Non-pigmented ciliary epithelial cell (primary cell): ENCODE results near the gene TLE6.
"Not testable (repeated sequence)": the region's sequence is repeated elsewhere in the genome, so short reads cannot be mapped to it uniquely, and the experiment has no call there.

ENCODE experiments used
- DNase-seq: peaks from one replicate; pipeline ENCODE4 v3.0.0-alpha.2; 2010; ENCODE audit warnings: low read depth

The TLE6 gene

GRCh38 chr19:2974342-2975041 lies 2.9 kb upstream of the TLE6 start:
- no peak for DNase-seq

DNA sequence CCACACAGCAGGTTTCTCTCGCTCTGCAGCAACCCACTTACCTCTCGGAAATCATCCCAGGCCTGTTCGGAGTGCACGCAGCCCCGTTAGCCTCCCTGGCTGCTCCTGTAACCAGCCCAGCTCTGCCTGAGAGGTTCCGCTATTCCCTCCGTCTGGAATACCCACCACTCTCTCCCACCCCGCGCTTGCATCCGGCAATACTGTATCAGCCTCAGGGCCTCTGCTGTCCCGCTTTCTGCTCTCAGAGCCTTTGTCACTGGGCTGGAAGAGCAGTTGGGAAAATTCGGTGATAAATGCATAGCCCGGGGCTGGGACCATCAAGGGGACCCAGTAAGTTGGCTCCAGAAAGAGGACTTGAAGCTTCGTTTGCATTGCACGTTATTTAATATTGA lies 759 bp upstream of the TLE6 start:
- DNase-seq, result no peak

DNA sequence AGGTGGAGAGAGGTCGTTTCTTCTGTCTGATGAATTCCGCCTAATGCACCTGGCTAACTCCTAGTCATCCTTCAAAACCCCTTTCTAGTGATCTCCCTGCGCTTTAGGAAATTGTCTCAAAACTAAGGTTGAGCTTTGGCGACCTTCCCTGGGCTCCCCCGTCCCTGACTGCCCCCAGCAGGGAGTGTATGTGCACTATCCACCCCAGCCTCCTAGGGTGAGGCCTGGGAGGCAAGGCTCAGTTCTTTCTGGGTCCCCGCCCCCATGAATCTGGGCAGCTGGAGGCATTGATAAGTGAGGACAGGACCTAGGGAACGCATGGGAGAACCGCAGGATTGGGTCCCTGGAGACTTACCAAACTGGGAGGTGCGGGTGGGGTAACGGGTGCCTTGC lies 378 bp downstream of the TLE6 start:
- no peak for DNase-seq

DNA sequence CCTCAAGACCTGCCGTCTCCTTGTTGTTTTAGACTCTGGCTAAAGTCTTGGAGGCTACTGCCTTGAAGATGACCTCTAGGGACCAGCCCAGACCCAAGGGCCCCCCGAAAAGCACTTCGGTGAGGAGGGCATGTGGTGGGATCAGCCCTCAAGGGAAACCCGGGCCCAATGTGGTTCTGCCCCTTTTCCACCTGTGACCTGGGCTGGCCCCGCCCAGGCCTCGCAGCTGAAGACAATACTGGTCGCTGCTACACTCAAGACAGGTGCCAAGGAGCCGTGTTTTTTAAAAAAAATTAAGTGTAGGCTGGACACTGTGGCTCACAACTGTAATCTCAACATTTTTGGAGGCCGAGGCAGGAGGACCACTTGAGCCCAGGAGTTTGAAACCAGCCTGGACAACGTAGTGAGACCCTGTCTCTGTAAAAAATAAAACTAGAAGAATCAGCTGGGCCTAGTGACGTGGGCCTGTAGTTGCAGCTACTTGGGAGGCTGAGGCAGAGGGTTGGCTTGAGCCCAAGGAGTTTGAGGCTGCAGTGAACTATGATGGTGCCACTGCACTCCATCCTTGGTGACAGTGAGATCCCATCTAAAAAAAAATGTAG lies 903 bp downstream of the TLE6 start:
- no peak for DNase-seq

- DNase-seq, result no peak
These were observed 1.4 kb downstream of the TLE6 start for GRCh38 chr19:2978772-2979171.

DNA sequence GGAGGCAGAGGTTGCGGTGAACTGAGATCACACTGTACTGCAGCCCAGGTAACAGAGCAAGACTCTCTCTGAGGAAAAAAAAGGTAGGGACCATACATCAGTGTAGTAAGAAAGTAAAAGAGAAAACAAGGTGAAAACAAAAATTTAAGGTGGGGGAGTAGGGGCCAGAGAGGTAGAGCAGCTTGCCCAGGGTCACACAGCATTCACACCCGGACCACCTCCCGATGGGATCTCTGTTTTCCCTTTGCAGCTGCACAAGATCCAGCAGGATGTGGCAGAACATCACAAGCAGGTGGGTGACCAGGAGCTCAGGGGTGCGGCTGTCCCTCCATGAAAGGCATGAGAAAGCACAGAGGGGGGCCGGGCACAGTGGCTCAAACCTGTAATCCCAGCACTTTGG lies 4.5 kb downstream of the TLE6 start:
- no peak for DNase-seq

DNA sequence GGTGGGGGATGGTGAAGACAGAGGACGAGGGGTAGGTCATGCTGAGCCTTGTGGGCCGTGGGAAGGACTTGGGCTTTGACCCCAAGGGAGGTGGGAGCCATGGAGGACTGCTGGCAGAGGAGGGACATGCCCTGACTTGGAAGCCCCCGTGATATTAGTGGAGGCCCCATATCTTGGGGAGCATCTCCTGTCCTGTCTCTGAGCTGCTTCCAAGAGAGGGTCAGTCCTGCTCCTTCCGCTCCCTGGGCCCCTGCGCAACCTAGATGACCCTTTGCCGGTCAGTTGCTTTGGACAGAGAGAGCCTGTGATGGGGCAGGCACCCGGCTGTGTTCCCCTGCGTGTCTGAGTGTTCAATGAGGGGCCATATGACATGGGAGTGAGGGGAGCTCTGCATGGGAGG lies 5.2 kb downstream of the TLE6 start:
- DNase-seq, result no peak

DNA sequence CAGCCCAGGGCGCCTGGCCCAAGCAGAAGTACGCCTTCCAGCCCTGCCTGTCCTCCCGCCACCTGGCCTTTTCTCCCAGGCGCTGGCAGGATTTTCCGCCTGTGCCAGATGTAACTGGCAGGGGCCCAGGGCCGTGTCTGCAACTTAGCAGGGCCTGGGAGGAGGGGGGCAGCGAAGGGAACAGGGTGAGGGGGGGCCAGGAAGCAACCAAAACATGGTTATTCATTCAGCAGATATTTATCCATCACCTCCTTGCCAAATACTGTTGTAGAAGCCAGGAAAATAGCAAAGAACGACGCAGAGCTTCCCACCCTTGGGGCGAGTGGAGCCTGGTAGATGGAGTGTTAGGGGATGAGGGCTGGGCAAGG lies 5.6 kb downstream of the TLE6 start:
- no peak for DNase-seq

GRCh38 chr19:2983351-2984214 lies 6.2 kb downstream of the TLE6 start:
- DNase-seq, result no peak

DNA sequence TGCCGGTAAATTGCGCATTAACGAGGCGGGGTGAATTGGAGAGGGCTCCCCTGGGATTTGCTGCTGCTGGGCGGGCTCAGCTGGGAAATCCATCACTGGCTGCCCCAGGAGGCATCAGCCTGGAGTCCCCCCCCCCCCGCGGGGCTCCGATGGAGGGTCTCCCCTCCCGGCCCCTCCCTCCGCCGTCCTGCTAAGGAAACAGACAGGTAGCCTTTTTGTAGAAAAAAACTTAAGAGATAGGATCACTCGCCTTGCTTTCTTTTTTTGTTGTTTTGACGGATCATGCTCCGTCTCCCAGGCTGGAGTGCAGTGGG lies 6.8 kb downstream of the TLE6 start:
- no peak for DNase-seq

- no peak for DNase-seq
These were observed 9.7 kb downstream of the TLE6 start for GRCh38 chr19:2986951-2987524.

- DNase-seq, result no peak
These were observed 10.4 kb downstream of the TLE6 start for GRCh38 chr19:2987797-2988196.

DNA sequence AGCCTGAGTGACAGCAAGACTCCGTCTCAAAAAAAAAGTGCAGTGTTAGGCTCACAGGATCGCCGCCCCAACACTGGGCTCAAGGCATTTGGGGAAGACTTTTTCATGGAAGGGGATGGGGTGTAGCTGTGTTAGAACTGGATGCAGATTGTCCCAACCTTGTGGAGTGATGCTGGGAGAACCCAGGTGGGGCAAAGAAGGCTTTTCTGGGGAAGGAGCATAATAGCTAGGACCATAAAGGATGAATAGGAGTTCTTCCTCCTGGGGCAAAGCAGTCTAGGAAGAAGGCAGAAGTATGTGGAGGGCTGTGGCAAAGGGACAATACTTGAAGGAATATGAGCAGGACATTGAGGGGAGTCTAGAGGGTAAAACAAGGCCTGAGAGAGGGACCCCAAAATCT lies 11.2 kb downstream of the TLE6 start:
- no peak for DNase-seq

DNA sequence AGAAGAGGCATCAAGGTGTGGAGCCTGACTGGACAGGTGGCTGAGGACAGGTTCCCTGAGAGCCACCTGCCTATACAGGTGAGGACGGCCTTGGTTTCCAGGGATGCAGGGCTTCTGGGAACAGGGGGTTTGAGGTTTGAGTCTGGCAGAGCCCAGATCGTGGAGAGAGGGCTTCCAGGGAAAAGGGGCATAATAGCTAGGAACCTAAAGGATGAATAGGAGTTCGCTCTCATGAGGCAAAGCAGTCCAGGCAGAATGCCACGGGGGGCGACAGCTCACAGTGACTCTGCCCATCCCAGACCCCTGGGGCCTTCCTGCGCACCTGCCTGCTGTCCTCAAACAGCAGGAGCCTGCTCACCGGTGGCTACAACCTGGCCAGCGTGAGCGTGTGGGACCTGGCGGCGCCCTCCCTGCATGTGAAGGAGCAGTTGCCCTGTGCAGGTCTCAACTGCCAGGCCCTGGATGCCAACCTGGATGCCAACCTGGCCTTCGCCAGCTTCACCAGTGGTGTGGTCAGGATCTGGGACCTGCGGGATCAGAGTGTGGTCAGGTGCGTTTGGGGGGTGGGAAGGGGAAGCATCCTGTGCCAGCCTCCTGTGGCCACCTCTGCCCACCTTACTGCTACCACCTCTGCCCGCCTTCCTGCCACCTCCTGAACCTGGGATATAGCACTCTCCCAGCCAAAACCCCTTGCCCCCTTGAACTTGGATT lies 12.0 kb downstream of the TLE6 start:
- DNase-seq, result no peak

- DNase-seq, result not testable (repeated sequence)
These were observed 15.0 kb downstream of the TLE6 start for GRCh38 chr19:2992333-2992732.

- DNase-seq, result no peak
These were observed 15.6 kb downstream of the TLE6 start for GRCh38 chr19:2992958-2993357.

- no peak for DNase-seq
These were observed 16.2 kb downstream of the TLE6 start for GRCh38 chr19:2993579-2993978.

DNA sequence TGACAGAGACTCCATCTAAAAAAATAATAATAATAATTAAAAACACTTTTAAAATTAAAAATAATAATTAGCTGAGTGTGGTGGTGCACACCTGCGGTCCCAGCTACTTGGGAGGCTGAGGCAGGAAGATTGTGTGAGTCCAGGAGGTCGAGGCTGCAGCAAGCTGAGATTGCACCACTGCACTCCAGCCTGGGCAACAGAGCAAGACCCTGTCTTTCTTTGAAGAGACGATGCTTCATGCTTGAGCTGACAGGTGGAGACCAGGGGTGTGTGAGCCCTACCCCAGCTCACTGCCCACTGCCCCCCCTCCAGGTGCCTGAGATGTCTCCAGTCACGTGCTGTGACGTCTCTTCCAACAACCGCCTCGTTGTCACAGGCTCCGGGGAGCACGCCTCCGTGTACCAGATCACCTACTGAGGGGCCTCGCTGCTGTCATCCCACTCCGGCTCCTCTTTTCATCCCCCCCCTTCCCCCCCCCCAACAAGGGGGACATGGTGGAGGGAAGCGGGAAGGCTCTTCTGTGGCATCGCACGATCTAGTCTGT lies 17.3 kb downstream of the TLE6 start:
- no peak for DNase-seq

DNA sequence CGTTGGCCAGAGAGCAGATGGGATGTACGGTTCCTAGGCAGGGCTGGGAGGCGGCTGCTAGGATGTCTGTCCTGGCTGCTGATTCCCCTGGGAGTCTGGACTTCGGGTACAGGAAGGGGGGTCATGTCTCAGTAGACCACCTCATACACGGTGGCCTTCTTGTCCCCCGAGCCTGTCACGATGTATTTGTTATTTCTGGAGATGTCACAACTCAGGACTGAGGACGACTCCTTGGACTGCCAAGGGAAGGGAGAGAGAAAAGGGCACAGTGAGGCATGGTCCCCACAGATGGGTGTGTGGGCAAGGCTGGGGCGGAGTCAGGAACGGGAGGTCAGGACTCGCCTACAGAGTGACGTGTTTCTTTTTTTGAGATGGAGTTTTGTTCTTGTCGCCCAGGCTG lies 20.4 kb downstream of the TLE6 start:
- no peak for DNase-seq

GRCh38 chr19:2998642-2999041 lies 21.3 kb downstream of the TLE6 start:
- no peak for DNase-seq

GRCh38 chr19:3001235-3001800 lies 24.0 kb downstream of the TLE6 start:
- DNase-seq, result no peak

GRCh38 chr19:3003046-3003445 lies 25.7 kb downstream of the TLE6 start:
- DNase-seq, result no peak
